ENCODE measurements around the gene GCA. TPM values are rescaled to one million over a fixed set of nuclear protein-coding genes. Genes with fewer than 3 reads are reported as not detected.

Gene GCA
- total and polyA plus RNA-seq, 8 donors = 32.1 to 92.2 (median 35.7) TPM

DNA sequence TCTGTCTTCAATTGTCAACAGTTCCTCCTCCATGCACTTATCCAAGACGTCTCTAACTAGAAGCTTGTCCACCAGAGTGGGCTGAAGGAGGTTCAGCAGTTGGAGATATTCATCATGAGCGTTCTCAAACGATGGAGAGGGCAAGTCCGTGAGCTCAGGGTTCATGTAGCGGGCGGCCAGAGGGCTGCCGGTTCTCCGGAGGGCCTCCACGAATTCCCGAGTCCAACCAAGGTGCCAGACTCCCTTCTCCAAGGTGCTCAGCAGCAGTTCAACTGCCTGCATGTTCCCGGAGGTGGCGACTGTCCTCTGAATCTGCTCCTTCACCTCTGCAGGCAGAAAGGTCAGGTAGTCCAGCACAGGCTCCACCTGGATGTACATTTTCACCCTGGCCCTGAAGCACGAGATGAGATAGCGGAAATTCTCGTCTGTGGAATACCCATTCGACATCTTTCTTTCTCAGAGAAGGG, 26.0 kb upstream of the GCA start:
- Histone ChIP-seq H3K4me3 (peak overlapping the region; percentile 68 to 92), H3K27ac (peak overlapping the region; percentile 94 to 98), H3K4me1 (peaks cover 9 to 60% of the 10 kb centered on the region in 2 donors), H3K9me3 (no peaks in the 10 kb centered on the region), H3K36me3 (no peaks in the 10 kb centered on the region), H3K27me3 (no peaks in the 10 kb centered on the region)
- DNase-seq = peak in 3 of 4 donors; percentile 21 to 77 (median 46)
- TF ChIP-seq, protein P1, sequence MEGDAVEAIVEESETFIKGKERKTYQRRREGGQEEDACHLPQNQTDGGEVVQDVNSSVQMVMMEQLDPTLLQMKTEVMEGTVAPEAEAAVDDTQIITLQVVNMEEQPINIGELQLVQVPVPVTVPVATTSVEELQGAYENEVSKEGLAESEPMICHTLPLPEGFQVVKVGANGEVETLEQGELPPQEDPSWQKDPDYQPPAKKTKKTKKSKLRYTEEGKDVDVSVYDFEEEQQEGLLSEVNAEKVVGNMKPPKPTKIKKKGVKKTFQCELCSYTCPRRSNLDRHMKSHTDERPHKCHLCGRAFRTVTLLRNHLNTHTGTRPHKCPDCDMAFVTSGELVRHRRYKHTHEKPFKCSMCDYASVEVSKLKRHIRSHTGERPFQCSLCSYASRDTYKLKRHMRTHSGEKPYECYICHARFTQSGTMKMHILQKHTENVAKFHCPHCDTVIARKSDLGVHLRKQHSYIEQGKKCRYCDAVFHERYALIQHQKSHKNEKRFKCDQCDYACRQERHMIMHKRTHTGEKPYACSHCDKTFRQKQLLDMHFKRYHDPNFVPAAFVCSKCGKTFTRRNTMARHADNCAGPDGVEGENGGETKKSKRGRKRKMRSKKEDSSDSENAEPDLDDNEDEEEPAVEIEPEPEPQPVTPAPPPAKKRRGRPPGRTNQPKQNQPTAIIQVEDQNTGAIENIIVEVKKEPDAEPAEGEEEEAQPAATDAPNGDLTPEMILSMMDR (IDR thresholded peaks at IDR 0.05) = no peak
- ATAC-seq = peak; percentile 38
- intact Hi-C loops (cut with DNase I) = no loop called here

DNA sequence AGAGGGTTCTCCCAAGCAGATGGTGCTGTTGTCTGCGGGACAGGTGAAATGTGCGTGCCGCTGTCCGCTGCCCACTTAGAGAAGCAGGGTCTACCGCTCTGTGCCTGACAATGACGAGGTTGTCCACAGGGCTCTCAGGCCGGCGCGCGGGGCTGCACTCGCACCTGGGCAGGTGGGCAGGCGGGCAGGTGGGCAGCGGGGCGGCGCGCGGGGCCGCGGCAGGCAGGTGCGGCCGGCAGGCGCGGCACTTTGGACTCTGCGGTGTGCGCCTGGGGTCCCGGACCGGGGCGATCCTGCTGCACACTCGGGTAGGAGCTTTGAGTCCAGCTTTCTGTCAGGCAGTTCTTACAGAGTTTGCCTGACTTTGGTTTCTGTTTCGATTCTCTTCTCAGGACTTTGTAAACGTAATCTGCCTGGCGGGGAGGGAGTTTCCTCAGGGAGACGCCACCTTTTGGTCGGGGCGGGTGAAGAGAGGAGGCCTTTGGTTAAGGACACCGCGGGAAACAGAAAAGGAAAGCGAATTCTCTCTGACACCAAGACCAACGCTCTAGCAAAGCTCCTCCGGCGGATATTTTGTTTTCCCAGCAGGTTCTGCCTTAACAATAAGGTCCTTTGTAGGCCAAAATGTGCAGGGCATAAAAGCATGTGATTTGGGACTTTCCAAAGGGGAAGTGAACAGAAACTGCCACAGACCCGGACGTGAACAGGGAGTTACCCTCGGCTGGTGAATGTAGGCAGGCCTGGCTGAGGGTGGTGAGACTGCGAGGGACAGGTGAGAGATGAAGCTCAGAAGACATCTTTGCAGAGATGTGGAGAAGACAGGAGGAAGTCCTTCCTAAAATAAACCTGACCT, 25.4 kb upstream of the GCA start, which contains the start of gene IFIH1:
IFIH1 (minus strand) TSS at position 357 of the 853 bp plus-strand sequence. CDS start 377 bp downstream, outside the sequence.
- TF ChIP-seq, protein P1 (IDR thresholded peaks at IDR 0.05) = no peak
- intact Hi-C loops (cut with DNase I) = no loop called here
- peaks cover 9 to 55% of the 10 kb centered on the region in 2 donors for H3K4me1 ChIP-seq
- no peaks in the 10 kb centered on the region for H3K27me3 ChIP-seq
- H3K4me3 ChIP-seq = peak within 1 kb of the TSS; percentile 68 to 92
- H3K9me3 ChIP-seq = no peaks in the 10 kb centered on the region
- ATAC-seq (peak; percentile 93), DNase-seq (peak; percentile 79 to 91 (median 88))
- H3K36me3 ChIP-seq = no peaks in the 10 kb centered on the region
- peak within 1 kb of the TSS; percentile 94 to 98 for H3K27ac ChIP-seq

DNA sequence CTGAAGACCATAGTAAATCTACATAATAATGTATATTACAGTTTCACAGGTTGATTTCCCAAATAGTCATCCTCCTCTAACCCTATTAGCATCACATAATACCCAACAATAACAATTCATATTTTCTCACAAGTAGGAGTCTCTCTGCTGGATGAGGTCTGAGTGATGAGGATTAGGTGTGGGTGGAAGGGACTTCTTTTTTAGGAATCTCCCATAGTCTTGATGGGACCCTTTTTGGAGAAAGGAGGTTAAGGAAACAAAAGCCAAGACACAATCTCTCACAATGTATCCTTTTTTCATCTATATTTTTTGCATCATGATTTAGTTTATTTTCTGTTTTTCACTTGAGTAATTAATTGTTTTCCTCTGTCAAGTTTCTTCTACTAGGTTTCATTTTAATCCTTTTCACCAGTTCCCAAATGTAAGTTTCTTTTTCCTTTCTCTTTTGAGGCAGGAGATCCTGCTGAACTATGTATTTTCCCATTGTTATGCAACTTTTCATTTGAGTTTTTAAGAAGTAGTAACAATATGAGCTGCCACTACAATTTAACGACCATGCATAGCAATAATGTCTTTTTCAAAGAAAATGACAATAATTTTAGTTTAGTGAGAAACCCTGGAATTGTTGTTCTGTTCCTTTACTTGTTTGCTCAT, 22.9 kb upstream of the GCA start:
- TF ChIP-seq, protein P1 (IDR thresholded peaks at IDR 0.05) = no peak
- Histone ChIP-seq H3K4me3 (no peak overlapping the region), H3K36me3 (no peaks in the 10 kb centered on the region), H3K27me3 (no peaks in the 10 kb centered on the region), H3K27ac (no peak overlapping the region), H3K9me3 (no peaks in the 10 kb centered on the region), H3K4me1 (peaks cover 8 to 36% of the 10 kb centered on the region in 2 donors)
- ATAC-seq (no peak), DNase-seq (no peak)
- intact Hi-C loops (cut with DNase I) = no loop called here

DNA sequence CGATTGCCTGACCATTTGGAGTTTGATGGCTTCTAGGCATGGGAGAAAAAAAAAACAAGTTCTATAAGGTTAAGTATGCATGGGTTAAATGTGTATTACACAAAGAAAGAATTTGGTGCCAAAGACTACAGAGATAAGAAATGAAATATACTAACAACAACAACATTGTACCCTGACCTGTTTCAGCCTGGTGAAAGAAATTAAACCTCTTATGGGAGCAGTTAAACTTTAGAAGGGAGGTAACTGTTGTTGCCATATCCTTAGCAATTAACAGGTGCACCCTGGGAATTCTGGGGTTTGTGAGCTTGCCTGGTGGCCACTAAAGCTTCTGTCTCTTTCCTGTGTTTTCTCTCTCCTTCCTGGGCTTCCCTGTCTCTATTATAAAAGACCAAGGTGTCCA, 19.0 kb upstream of the GCA start:
- TF ChIP-seq, protein P1 (IDR thresholded peaks at IDR 0.05) = no peak
- Histone ChIP-seq H3K27ac (no peak overlapping the region), H3K9me3 (no peaks in the 10 kb centered on the region), H3K36me3 (no peaks in the 10 kb centered on the region), H3K27me3 (no peaks in the 10 kb centered on the region), H3K4me1 (peaks cover 3 to 26% of the 10 kb centered on the region in 2 donors), H3K4me3 (no peak overlapping the region)
- intact Hi-C loops (cut with DNase I) = no loop called here
- ATAC-seq = no peak
- no peak for DNase-seq
